Panc1 (cell line): Measurements from ENCODE around the gene GPC3. TPM values are rescaled to one million over a fixed set of nuclear protein-coding genes. Genes with fewer than 3 reads are reported as not detected.

Experiments used
- ATAC-seq: fragments of 200-7000 bp; cut with Tn5 transposase; 2 replicates; pipeline ENCODE4 v1.9.1; 2020; ENCODE audit warnings: mild to moderate bottlenecking, moderate library complexity
- BruUV-seq: library from RNA; stranded (reverse); fragments of 400-500 nt; replicated peaks from 2 replicates; lab custom pipeline; 2021; lab: Mats Ljungman, UMichigan
- CTCF ChIA-PET: fragments of 300-600 bp; sonication (Branson Sonifier 250); formaldehyde crosslinking; loops from one replicate; lab custom pipeline; 2022; ENCODE audit warnings: antibody characterized with exemption; lab: Charles Lee
- POLR2A ChIA-PET: fragments of 300-600 bp; sonication (Branson Sonifier 250); formaldehyde crosslinking; loops from one replicate; lab custom pipeline; 2022; ENCODE audit warnings: antibody characterized with exemption; lab: Charles Lee
- DNase-seq: peaks from one replicate; pipeline ENCODE4 v3.0.0-alpha.2; 2010; ENCODE audit warnings: low read depth, low spot score
- H3K27ac ChIP-seq: 2 replicates; pipeline ENCODE4 v1.5.1; 2011; ENCODE audit warnings: mild to moderate bottlenecking, low read length, inconsistent platforms
- H3K27me3 ChIP-seq: fragments of 200-500 bp; sonication (Bioruptor generic); 2 replicates; pipeline ENCODE4 v1.6.0; 2014; ENCODE audit warnings: low read length, inconsistent platforms; ENCODE audit not compliant: control insufficient read depth, insufficient read depth
- H3K36me3 ChIP-seq: fragments of 200-500 bp; sonication (Bioruptor generic); 2 replicates; pipeline ENCODE4 v1.5.1; 2014; ENCODE audit warnings: inconsistent platforms, mild to moderate bottlenecking, low read length, moderate library complexity; ENCODE audit not compliant: control insufficient read depth, insufficient read depth
- H3K4me1 ChIP-seq: 2 replicates; pipeline ENCODE4 v1.5.1; 2011; ENCODE audit warnings: inconsistent platforms, mild to moderate bottlenecking, low read length, moderate library complexity; ENCODE audit not compliant: control insufficient read depth, insufficient read depth
- H3K4me3 ChIP-seq, 2 experiments: 2 replicates each; pipeline ENCODE4 v1.5.1; 2011 to 2012; ENCODE audit warnings: low read depth in 2 of 2, low read length in 2 of 2, mild to moderate bottlenecking in 2 of 2, inconsistent platforms in 1 of 2, moderate library complexity in 1 of 2
- H3K9me3 ChIP-seq: fragments of 200-500 bp; sonication (Bioruptor generic); 2 replicates; pipeline ENCODE4 v1.5.1; 2014; ENCODE audit warnings: low read depth, mild to moderate bottlenecking, inconsistent platforms, low read length, moderate library complexity; ENCODE audit not compliant: control insufficient read depth, insufficient read depth
- CTCF ChIP-seq: fragments of 450-650 bp; IDR thresholded peaks from 2 replicates; pipeline ENCODE4 v1.5.1; 2017; ENCODE audit warnings: mild to moderate bottlenecking
- POLR2AphosphoS5 ChIP-seq: IDR thresholded peaks from 2 replicates; pipeline ENCODE4 v1.6.1; 2012; ENCODE audit warnings: mild to moderate bottlenecking, low read depth, low read length, moderate library complexity
- REST ChIP-seq, 2 experiments: IDR thresholded peaks; 2 replicates each; pipeline ENCODE4 v1.6.1; 2011 to 2012; ENCODE audit warnings: low read depth in 2 of 2, control low read depth in 1 of 2, low read length in 1 of 2, mild to moderate bottlenecking in 1 of 2, moderate library complexity in 1 of 2; ENCODE audit not compliant: insufficient read depth in 1 of 2
- SIN3A ChIP-seq: IDR thresholded peaks from 2 replicates; pipeline ENCODE4 v1.6.1; 2012; ENCODE audit warnings: low read depth, mild to moderate bottlenecking, low read length, moderate library complexity, borderline replicate concordance; ENCODE audit not compliant: insufficient read depth
- TCF7L2 ChIP-seq: IDR thresholded peaks from 2 replicates; pipeline ENCODE4 v1.6.1; 2011; ENCODE audit warnings: mild to moderate bottlenecking, low read depth, low read length, inconsistent platforms
- in situ Hi-C: cut with HindIII; loops from 2 replicates; pipeline ENCODE4 v1.10.0; 2016; ENCODE audit warnings: low sequenced_read_pairs, low pct_unique_long_range_greater_than_20kb
- intact Hi-C: fragments of 100-400 bp; cut with micrococcal nuclease; formaldehyde crosslinking; loops from one replicate; pipeline ENCODE4 v1.10.0; 2022; ENCODE audit not compliant: unreplicated experiment
- total RNA-seq: library from RNA; stranded (reverse); gene quantifications from one replicate; pipeline ENCODE4 v1.2.1, GENCODE V29; 2021; ENCODE audit not compliant: unreplicated experiment

Gene GPC3
- total RNA-seq, 1 experiment from 2014 or later: 0.95 TPM

- in situ Hi-C loops: no loop called here
- Histone ChIP-seq H3K9me3 (no peaks in the 10 kb centered on the region), H3K4me3 (no peak overlapping the region), H3K36me3 (no peaks in the 10 kb centered on the region), H3K27ac (no peak overlapping the region), H3K4me1 (no peaks in the 10 kb centered on the region), H3K27me3 (no peaks in the 10 kb centered on the region; the same call in 1 of the 2 replicates)
- ATAC-seq (no peak), DNase-seq (no peak)
- intact Hi-C loops: no loop called here
- ChIA-PET POLR2A (no interaction called here), CTCF (no interaction called here)
- BruUV-seq: no TSS peak
- TF ChIP-seq SIN3A: no peak
- TF ChIP-seq POLR2AphosphoS5: no peak
- no peak for TF ChIP-seq REST (IDR thresholded peaks at IDR 0.05; ENCODE audit: insufficient read depth in 1 of 2, low read depth in 2 of 2, low read length in 1 of 2)
- TF ChIP-seq TCF7L2: no peak
- TF ChIP-seq CTCF: no peak
Measured at GRCh38 chrX:133606990-133607389, 378.4 kb downstream of the GPC3 start.

- Histone ChIP-seq H3K27ac (no peak overlapping the region), H3K9me3 (no peaks in the 10 kb centered on the region), H3K4me1 (no peaks in the 10 kb centered on the region), H3K4me3 (no peak overlapping the region), H3K36me3 (no peaks in the 10 kb centered on the region), H3K27me3 (no peaks in the 10 kb centered on the region; the same call in 1 of the 2 replicates)
- ChIA-PET CTCF (no interaction called here), POLR2A (no interaction called here)
- TF ChIP-seq SIN3A (no peak), REST (IDR thresholded peaks at IDR 0.05; ENCODE audit: insufficient read depth in 1 of 2, low read depth in 2 of 2, low read length in 1 of 2) (no peak)
- no TSS peak for BruUV-seq
- in situ Hi-C loops (no loop called here), intact Hi-C loops (no loop called here)
- no peak for ATAC-seq
- no peak for DNase-seq
Measured at GRCh38 chrX:133604801-133605200, 380.6 kb downstream of the GPC3 start.
